HG02852 (cell line): ENCODE data around the gene ANKRD11.
"Not testable (repeated sequence)": the region's sequence is repeated elsewhere in the genome, so short reads cannot be mapped to it uniquely, and the experiment has no call there.

ENCODE experiments used
- ATAC-seq: cut with Tn5 transposase; IDR thresholded peaks from one replicate; pipeline ENCODE4 v1.9.1; 2021; ENCODE audit warnings: mild to moderate bottlenecking, moderate library complexity; ENCODE audit not compliant: unreplicated experiment

Gene ANKRD11

GRCh38 chr16:89389504-89390223 is 100.7 kb downstream of the ANKRD11 start:
- not testable (repeated sequence) for ATAC-seq

- no peak for ATAC-seq
Measured at GRCh38 chr16:89388536-89388935, 101.8 kb downstream of the ANKRD11 start.

- no peak for ATAC-seq
Measured at GRCh38 chr16:89386306-89387185, 103.8 kb downstream of the ANKRD11 start.

- no peak for ATAC-seq
Measured at GRCh38 chr16:89385712-89386111, 104.6 kb downstream of the ANKRD11 start.

- ATAC-seq: no peak
Measured at GRCh38 chr16:89384282-89384681, 106.1 kb downstream of the ANKRD11 start.

GRCh38 chr16:89383095-89384003 is 107.0 kb downstream of the ANKRD11 start:
- ATAC-seq: no peak

GRCh38 chr16:89382555-89382954 is 107.8 kb downstream of the ANKRD11 start:
- not testable (repeated sequence) for ATAC-seq

GRCh38 chr16:89381788-89382187 is 108.6 kb downstream of the ANKRD11 start:
- no peak for ATAC-seq

GRCh38 chr16:89380681-89381080 is 109.7 kb downstream of the ANKRD11 start:
- ATAC-seq: no peak

GRCh38 chr16:89378947-89379771 is 111.2 kb downstream of the ANKRD11 start:
- ATAC-seq: no peak

- no peak for ATAC-seq
Measured at GRCh38 chr16:89377453-89377848, 112.9 kb downstream of the ANKRD11 start.

- ATAC-seq: no peak
Measured at GRCh38 chr16:89376812-89377452, 113.4 kb downstream of the ANKRD11 start.

- no peak for ATAC-seq
Measured at GRCh38 chr16:89375686-89376085, 114.7 kb downstream of the ANKRD11 start.

GRCh38 chr16:89375021-89375420 is 115.3 kb downstream of the ANKRD11 start:
- ATAC-seq: peak; percentile 71

GRCh38 chr16:89374393-89374960 is 115.9 kb downstream of the ANKRD11 start:
- no peak for ATAC-seq

- ATAC-seq: no peak
Measured at GRCh38 chr16:89373355-89374110, 116.8 kb downstream of the ANKRD11 start.

GRCh38 chr16:89371968-89372634 is 118.3 kb downstream of the ANKRD11 start:
- ATAC-seq: no peak

GRCh38 chr16:89371386-89371785 is 119.0 kb downstream of the ANKRD11 start:
- ATAC-seq: no peak
